HCT116 (cell line): ENCODE data around the gene CAPN1.

Source experiments
- CEBPB ChIP-seq: IDR thresholded peaks from 2 replicates; pipeline ENCODE4 v1.6.1; 2012; ENCODE audit warnings: low read depth
- CTCF ChIP-seq, 3 experiments: fragments of 200-600 bp in 1 of 3; sonication (generic) in 1 of 3; IDR thresholded peaks in 2 of 3; conservative IDR thresholded peaks in 1 of 3; 2 replicates each; pipeline ENCODE4 v1.5.1; 2012 to 2017; ENCODE audit warnings: low read depth in 2 of 3, low read length in 2 of 3, antibody characterized with exemption in 1 of 3, borderline replicate concordance in 1 of 3, control low read depth in 1 of 3, mild to moderate bottlenecking in 1 of 3, mixed read lengths in 1 of 3, mixed run types in 1 of 3, moderate library complexity in 1 of 3; ENCODE audit not compliant: insufficient read depth in 1 of 3
- EZH2 ChIP-seq: fragments of 200-600 bp; sonication (generic); IDR thresholded peaks from 2 replicates; pipeline ENCODE4 v1.6.1; 2017; ENCODE audit warnings: antibody characterized with exemption, mixed run types
- JUND ChIP-seq: IDR thresholded peaks from 2 replicates; pipeline ENCODE4 v1.6.1; 2012
- POLR2A ChIP-seq: IDR thresholded peaks from 2 replicates; pipeline ENCODE4 v1.7.0; 2011; ENCODE audit warnings: borderline replicate concordance; ENCODE audit not compliant: insufficient read depth, insufficient read length; ENCODE audit errors: extremely low read depth
- POLR2AphosphoS5 ChIP-seq: IDR thresholded peaks from 2 replicates; pipeline ENCODE4 v1.6.1; 2011; ENCODE audit warnings: mild to moderate bottlenecking, low read depth, low read length, moderate library complexity
- RAD21 ChIP-seq: IDR thresholded peaks from 2 replicates; pipeline ENCODE4 v1.6.1; 2012; ENCODE audit warnings: low read depth, mild to moderate bottlenecking
- REST ChIP-seq: IDR thresholded peaks from 2 replicates; pipeline ENCODE4 v1.6.1; 2012; ENCODE audit warnings: low read depth
- SIN3A ChIP-seq: IDR thresholded peaks from 2 replicates; pipeline ENCODE4 v1.6.1; 2012; ENCODE audit warnings: low read depth
- SP1 ChIP-seq: IDR thresholded peaks from 2 replicates; pipeline ENCODE4 v1.6.1; 2012; ENCODE audit warnings: low read depth
- YY1 ChIP-seq: IDR thresholded peaks from 2 replicates; pipeline ENCODE4 v1.6.1; 2011; ENCODE audit warnings: low read length, low read depth, moderate library complexity, mild to moderate bottlenecking; ENCODE audit not compliant: insufficient replicate concordance; ENCODE audit errors: extremely low read depth
- ZBTB33 ChIP-seq: IDR thresholded peaks from 2 replicates; pipeline ENCODE4 v1.6.1; 2011; ENCODE audit warnings: mild to moderate bottlenecking, low read length, moderate library complexity; ENCODE audit not compliant: insufficient replicate concordance; ENCODE audit errors: extremely low read depth
- ZNF274 ChIP-seq: fragments of 200-500 bp; sonication (Bioruptor generic); IDR thresholded peaks from 2 replicates; pipeline ENCODE4 v1.6.1; 2014; ENCODE audit warnings: mild to moderate bottlenecking, low read depth, low read length, inconsistent platforms

- TF ChIP-seq CTCF (IDR thresholded peaks at IDR 0.05 in 2 of 3, conservative IDR thresholded peaks at IDR 0.05 in 1 of 3; ENCODE audit: borderline replicate concordance in 1 of 3, insufficient read depth in 1 of 3, low read depth in 2 of 3, low read length in 2 of 3) (no peak), CEBPB (no peak), YY1 (no peak), REST (no peak), POLR2A (no peak), EZH2 (no peak), JUND (no peak), SP1 (no peak), ZBTB33 (no peak), RAD21 (no peak), SIN3A (no peak), POLR2AphosphoS5 (no peak), ZNF274 (no peak)
Measured at GRCh38 chr11:65227879-65228278, 46.2 kb downstream of the CAPN1 start.
